Measurements from ENCODE around the gene KDM2B.

Gene KDM2B

GRCh38 chr12:121580959-121581685, at the start of gene KDM2B:
Gene KDM2B (minus strand): TSS chr12:121581023. CDS start chr12:121580911, 112 bp downstream.
- Mint-ChIP-seq H3K4me1 (peaks cover 61% of the 10 kb centered on the region), H3K36me3 (peaks cover 23% of the 10 kb centered on the region), H3K4me3 (peak within 1 kb of the TSS; percentile 84), H3K27ac (peak within 1 kb of the TSS; percentile 100), H3K27me3 (no peaks in the 10 kb centered on the region), H3K9me3 (no peaks in the 10 kb centered on the region)
- DNase-seq = peak; percentile 54
- CTCF ChIA-PET = interaction anchor here (1.1 to 2.8 kb wide), 7 partner anchors 9 to 93 kb away, joined by 3 to 11 read pairs (median 7); partner anchors contain the start of genes MORN3 and ORAI1

- Mint-ChIP-seq H3K4me3 (peak overlapping the region; percentile 97), H3K27me3 (no peaks in the 10 kb centered on the region), H3K9me3 (no peaks in the 10 kb centered on the region), H3K36me3 (peaks cover 49% of the 10 kb centered on the region), H3K4me1 (peaks cover 65% of the 10 kb centered on the region), H3K27ac (peak overlapping the region; percentile 96)
- DNase-seq = no peak
- CTCF ChIA-PET = interaction anchor here (1.1 to 7.1 kb wide), 8 partner anchors 9 to 163 kb away, joined by 3 to 96 read pairs (median 4); partner anchors contain the start of gene MORN3
Measured at GRCh38 chr12:121628536-121628935, 47.7 kb upstream of the KDM2B start.

- peaks cover 62% of the 10 kb centered on the region for H3K4me1 Mint-ChIP-seq
- H3K36me3 Mint-ChIP-seq = peaks cover 48% of the 10 kb centered on the region
- DNase-seq = peak; percentile 34
- peak overlapping the region; percentile 97 for H3K4me3 Mint-ChIP-seq
- CTCF ChIA-PET = interaction anchor here (0.7 to 7.1 kb wide), 14 partner anchors 9 to 166 kb away, joined by 3 to 96 read pairs (median 4); partner anchors contain the start of gene MORN3
- peak overlapping the region; percentile 96 for H3K27ac Mint-ChIP-seq
- H3K27me3 Mint-ChIP-seq = no peaks in the 10 kb centered on the region
- no peaks in the 10 kb centered on the region for H3K9me3 Mint-ChIP-seq
Measured at GRCh38 chr12:121628037-121628436, 47.2 kb upstream of the KDM2B start.

GRCh38 chr12:121626853-121627640, 46.2 kb upstream of the KDM2B start:
- Mint-ChIP-seq H3K4me3 (peak overlapping the region; percentile 97), H3K27me3 (no peaks in the 10 kb centered on the region), H3K4me1 (peaks cover 52% of the 10 kb centered on the region), H3K36me3 (peaks cover 39% of the 10 kb centered on the region), H3K9me3 (no peaks in the 10 kb centered on the region), H3K27ac (peak overlapping the region; percentile 96)
- CTCF ChIA-PET = interaction anchor here (0.7 to 7.1 kb wide), 20 partner anchors 10 to 481 kb away, joined by 3 to 96 read pairs (median 6); partner anchors contain the start of gene MORN3
- peak; percentile 90 for DNase-seq

DNA sequence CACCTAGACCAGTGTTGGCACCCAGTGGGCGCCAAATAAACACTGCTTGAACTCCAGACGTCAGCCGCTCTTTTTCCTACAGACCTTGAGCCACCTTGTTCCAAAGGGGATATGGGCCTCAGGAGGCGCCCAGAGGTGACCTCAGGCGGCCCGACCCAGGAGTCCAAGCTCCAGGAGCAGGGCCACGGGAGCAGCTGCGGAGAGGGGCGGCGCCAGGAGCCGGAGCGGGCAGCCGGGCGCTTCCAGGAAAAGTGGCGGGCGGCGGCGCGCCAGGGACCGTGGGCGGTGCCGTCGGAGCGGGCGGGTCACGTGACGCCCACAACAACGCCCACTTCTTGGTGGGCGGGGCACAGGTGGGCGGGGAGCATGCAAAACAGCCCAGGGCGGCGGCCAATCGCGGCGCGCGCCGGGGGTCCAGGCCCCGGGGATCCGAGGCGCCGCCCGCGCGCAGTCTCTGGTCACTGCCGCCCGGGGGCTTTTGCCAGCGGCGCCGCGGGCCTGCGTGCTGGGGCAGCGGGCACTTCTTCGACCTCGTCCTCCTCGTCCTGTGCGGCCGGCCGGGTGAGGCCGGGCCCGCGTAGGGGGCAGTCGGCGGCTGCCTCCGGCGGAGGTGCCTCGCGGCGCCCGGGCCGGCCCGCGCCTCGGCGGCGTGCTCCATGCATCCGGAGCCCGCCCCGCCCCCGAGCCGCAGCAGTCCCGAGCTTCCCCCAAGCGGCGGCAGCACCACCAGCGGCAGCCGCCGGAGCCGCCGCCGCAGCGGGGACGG, 45.4 kb upstream of the KDM2B start, which contains the start of gene ORAI1:
ORAI1 (plus strand) TSS at position 444 of the 766 bp plus-strand sequence.
- peaks cover 35% of the 10 kb centered on the region for H3K36me3 Mint-ChIP-seq
- CTCF ChIA-PET = interaction anchor here (1.1 to 7.1 kb wide), 17 partner anchors 11 to 132 kb away, joined by 3 to 96 read pairs (median 6); partner anchors contain the start of gene MORN3
- H3K9me3 Mint-ChIP-seq = no peaks in the 10 kb centered on the region
- peak within 1 kb of the TSS; percentile 96 for H3K27ac Mint-ChIP-seq
- DNase-seq = peak; percentile 96
- H3K4me1 Mint-ChIP-seq = peaks cover 45% of the 10 kb centered on the region
- H3K4me3 Mint-ChIP-seq = peak within 1 kb of the TSS; percentile 97
- no peaks in the 10 kb centered on the region for H3K27me3 Mint-ChIP-seq

GRCh38 chr12:121620333-121620891, 39.6 kb upstream of the KDM2B start:
- H3K27me3 Mint-ChIP-seq = no peaks in the 10 kb centered on the region
- no peak overlapping the region for H3K4me3 Mint-ChIP-seq
- CTCF ChIA-PET = interaction anchor here (1.3 to 6.0 kb wide), 2 partner anchors 66 to 126 kb away, joined by 3 to 61 read pairs; no protein-coding TSS in a partner anchor
- peaks cover 27% of the 10 kb centered on the region for H3K4me1 Mint-ChIP-seq
- H3K27ac Mint-ChIP-seq = peak overlapping the region; percentile 62
- no peak for DNase-seq
- H3K9me3 Mint-ChIP-seq = no peaks in the 10 kb centered on the region
- H3K36me3 Mint-ChIP-seq = peaks cover 2% of the 10 kb centered on the region

GRCh38 chr12:121618659-121619233, 37.9 kb upstream of the KDM2B start:
- Mint-ChIP-seq H3K4me1 (peaks cover 28% of the 10 kb centered on the region), H3K36me3 (peaks cover 4% of the 10 kb centered on the region), H3K27me3 (no peaks in the 10 kb centered on the region), H3K4me3 (no peak overlapping the region), H3K27ac (peak overlapping the region; percentile 74), H3K9me3 (no peaks in the 10 kb centered on the region)
- DNase-seq = no peak
- CTCF ChIA-PET = interaction anchor here (1.0 to 6.0 kb wide), 2 partner anchors 11 to 65 kb away, joined by 3 to 61 read pairs; no protein-coding TSS in a partner anchor

DNA sequence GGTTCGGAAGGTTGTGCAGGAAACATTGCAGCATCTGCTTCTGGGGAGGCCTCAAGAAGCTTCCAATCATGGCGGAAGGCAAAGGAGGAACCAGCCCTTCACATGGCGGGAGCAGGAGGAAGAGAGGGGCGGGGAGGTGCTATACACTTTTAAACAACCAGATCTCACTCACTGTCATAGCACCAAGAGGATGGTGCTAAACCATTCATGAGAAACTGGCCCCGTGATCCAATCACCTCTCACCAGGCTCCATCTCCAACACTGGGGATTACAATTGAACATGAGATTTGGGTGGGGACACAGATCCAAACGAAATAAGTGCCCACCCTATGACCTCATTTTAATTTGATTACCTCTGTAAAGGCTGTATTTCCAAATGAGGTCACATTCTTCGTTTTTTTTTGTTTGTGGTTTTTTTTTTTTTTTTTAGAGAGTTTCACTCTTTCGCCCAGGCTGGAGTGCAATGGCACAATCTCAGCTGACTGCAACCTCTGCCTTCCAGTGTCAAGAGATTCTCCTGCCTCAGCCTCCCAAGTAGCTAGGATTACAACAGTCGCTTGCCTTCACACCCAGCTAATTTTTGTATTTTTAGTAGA, 34.1 kb upstream of the KDM2B start:
- Mint-ChIP-seq H3K36me3 (peaks cover 4% of the 10 kb centered on the region), H3K4me1 (peaks cover 29% of the 10 kb centered on the region), H3K27ac (no peak overlapping the region), H3K27me3 (peaks cover 8% of the 10 kb centered on the region), H3K9me3 (no peaks in the 10 kb centered on the region), H3K4me3 (no peak overlapping the region)
- DNase-seq = no peak
- CTCF ChIA-PET = interaction anchor here (0.7 kb wide), 1 partner anchor 63 kb away, joined by 5 read pairs; no protein-coding TSS in a partner anchor

GRCh38 chr12:121613462-121613861, 32.6 kb upstream of the KDM2B start:
- DNase-seq = no peak
- Mint-ChIP-seq H3K4me1 (peaks cover 24% of the 10 kb centered on the region), H3K4me3 (no peak overlapping the region), H3K36me3 (peaks cover 4% of the 10 kb centered on the region), H3K27ac (no peak overlapping the region), H3K9me3 (no peaks in the 10 kb centered on the region), H3K27me3 (peaks cover 8% of the 10 kb centered on the region)
- CTCF ChIA-PET = no interaction called here

- H3K27me3 Mint-ChIP-seq = peaks cover 14% of the 10 kb centered on the region
- no peak overlapping the region for H3K4me3 Mint-ChIP-seq
- CTCF ChIA-PET = interaction anchor here (2.1 kb wide), 1 partner anchor 59 kb away, joined by 6 read pairs; no protein-coding TSS in a partner anchor
- H3K9me3 Mint-ChIP-seq = no peaks in the 10 kb centered on the region
- H3K4me1 Mint-ChIP-seq = peaks cover 18% of the 10 kb centered on the region
- H3K27ac Mint-ChIP-seq = no peak overlapping the region
- peak; percentile 47 for DNase-seq
- H3K36me3 Mint-ChIP-seq = peaks cover 4% of the 10 kb centered on the region
Measured at GRCh38 chr12:121611306-121611705, 30.5 kb upstream of the KDM2B start.

GRCh38 chr12:121610239-121611149, 29.7 kb upstream of the KDM2B start:
- Mint-ChIP-seq H3K9me3 (no peaks in the 10 kb centered on the region), H3K27me3 (peaks cover 14% of the 10 kb centered on the region), H3K36me3 (peaks cover 2% of the 10 kb centered on the region), H3K27ac (no peak overlapping the region), H3K4me1 (peaks cover 13% of the 10 kb centered on the region), H3K4me3 (no peak overlapping the region)
- CTCF ChIA-PET = interaction anchor here (2.1 kb wide), 1 partner anchor 58 kb away, joined by 6 read pairs; no protein-coding TSS in a partner anchor
- no peak for DNase-seq

DNA sequence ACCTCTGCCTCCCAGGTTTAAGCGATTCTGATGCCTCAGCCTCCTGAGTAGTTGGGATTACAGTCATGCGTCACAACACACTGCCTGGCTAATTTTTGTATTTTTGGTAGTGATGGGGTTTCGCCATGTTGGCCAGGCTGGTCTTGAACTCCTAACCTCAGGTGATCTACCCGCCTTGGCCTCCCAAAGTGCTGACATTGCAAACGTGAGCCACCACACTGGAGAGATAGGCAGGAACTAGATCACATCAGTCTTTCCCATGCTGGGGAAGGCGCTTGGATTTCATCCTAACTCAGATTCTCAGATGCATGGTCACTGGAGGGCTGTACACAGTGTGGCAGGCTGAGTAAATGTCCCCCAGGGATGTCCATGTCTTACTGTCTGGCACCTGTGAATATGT, 27.5 kb upstream of the KDM2B start:
- DNase-seq = no peak
- Mint-ChIP-seq H3K9me3 (no peaks in the 10 kb centered on the region), H3K4me3 (no peak overlapping the region), H3K36me3 (peaks cover 1% of the 10 kb centered on the region), H3K27ac (no peak overlapping the region), H3K4me1 (peaks cover 4% of the 10 kb centered on the region), H3K27me3 (peaks cover 18% of the 10 kb centered on the region)
- CTCF ChIA-PET = interaction anchor here (1.3 kb wide), 1 partner anchor 10 kb away, joined by 3 read pairs; no protein-coding TSS in a partner anchor

Data from activated naive CD4-positive, alpha-beta T cell treated with anti-CD3 and anti-CD28 coated beads, Interleukin-2, amount 10 ng/mL, durations not matched to agents 7 days and 5 days (primary cell).